ENCODE measurements around the gene ATP6V1B1.

- no peak for TF ChIP-seq POLR2A (IDR thresholded peaks at IDR 0.05; ENCODE audit: extremely low read depth, insufficient read length)
- no peak for TF ChIP-seq CTCF (IDR thresholded peaks at IDR 0.05; ENCODE audit: low read depth, low read length)
- no peak for TF ChIP-seq MYC (IDR thresholded peaks at IDR 0.05; ENCODE audit: low read depth, low read length)
These were observed 19.4 kb upstream of the ATP6V1B1 start for GRCh38 chr2:70916291-70916690.

Data from NB4 (cell line).